SU-DHL-6 (cell line): Measurements from ENCODE around the gene DNAL1.
"Not testable (repeated sequence)": the region's sequence is repeated elsewhere in the genome, so short reads cannot be mapped to it uniquely, and the experiment has no call there.

Experiments used
- H2AFZ ChIP-seq: fragments of 200-600 bp; sonication (generic); 2 replicates; pipeline ENCODE4 v1.6.1; 2014; ENCODE audit warnings: low read depth, mild to moderate bottlenecking, moderate library complexity, mixed read lengths, antibody characterized with exemption, low read length; ENCODE audit not compliant: severe bottlenecking
- H3F3A ChIP-seq: fragments of 200-600 bp; shearing (Covaris generic); 2 replicates; pipeline ENCODE4 v1.6.0; 2016; ENCODE audit warnings: antibody characterized with exemption, mild to moderate bottlenecking; ENCODE audit not compliant: insufficient read depth
- H3K27ac ChIP-seq: fragments of 200-600 bp; sonication (generic); 2 replicates; pipeline ENCODE4 v1.5.1; 2016; ENCODE audit warnings: low read depth, mild to moderate bottlenecking, low read length, moderate library complexity, mixed read lengths
- H3K27me3 ChIP-seq: fragments of 200-600 bp; sonication (generic), shearing (Covaris generic); 2 replicates; pipeline ENCODE4 v1.6.0; 2014; ENCODE audit warnings: mild to moderate bottlenecking, low read length
- H3K36me3 ChIP-seq: fragments of 200-600 bp; sonication (generic); 2 replicates; pipeline ENCODE4 v1.6.1; 2014; ENCODE audit warnings: mild to moderate bottlenecking, low read length, mixed read lengths
- H3K4me2 ChIP-seq: fragments of 300-600, 200-600 bp; shearing (Covaris generic), sonication (generic); 2 replicates; pipeline ENCODE4 v1.6.0; 2014; ENCODE audit warnings: low read length, low read depth, mild to moderate bottlenecking; ENCODE audit not compliant: poor library complexity, severe bottlenecking
- H3K4me3 ChIP-seq: fragments of 200-600 bp; sonication (generic); 2 replicates; pipeline ENCODE4 v1.5.1; 2014; ENCODE audit warnings: antibody characterized with exemption, low read length, mild to moderate bottlenecking, mixed read lengths; ENCODE audit not compliant: insufficient read depth, poor library complexity, severe bottlenecking
- H3K79me2 ChIP-seq: fragments of 200-600 bp; sonication (generic); 2 replicates; pipeline ENCODE4 v1.6.1; 2014; ENCODE audit warnings: mild to moderate bottlenecking, low read length, moderate library complexity; ENCODE audit not compliant: insufficient read depth
- H3K9ac ChIP-seq: fragments of 200-600 bp; sonication (generic); 2 replicates; pipeline ENCODE4 v1.7.0; 2014; ENCODE audit warnings: mild to moderate bottlenecking, low read length
- H3K9me2 ChIP-seq: fragments of 200-600 bp; sonication (generic); replicated peaks from 2 replicates; pipeline ENCODE4 v1.6.1; 2014; ENCODE audit warnings: low read length; ENCODE audit not compliant: insufficient read depth
- H3K9me3 ChIP-seq: fragments of 200-600 bp; sonication (generic); 2 replicates; pipeline ENCODE4 v1.6.1; 2014; ENCODE audit warnings: low read length, mixed read lengths; ENCODE audit not compliant: insufficient read depth
- H4K20me1 ChIP-seq: fragments of 200-600 bp; sonication (generic); 2 replicates; pipeline ENCODE4 v1.6.1; 2014; ENCODE audit warnings: low read depth, mild to moderate bottlenecking, antibody characterized with exemption, low read length, moderate library complexity, mixed read lengths
- EZH2phosphoT487 ChIP-seq: fragments of 200-600 bp; sonication (generic), shearing (Covaris generic); conservative IDR thresholded peaks from 2 replicates; pipeline ENCODE4 v1.6.1; 2018; ENCODE audit warnings: mild to moderate bottlenecking, antibody characterized with exemption, low read length, moderate library complexity, mixed read lengths
- TF ChIP-seq, protein P1 (sequence below): fragments of 200-600 bp; sonication (generic); IDR thresholded peaks from one replicate; pipeline ENCODE4 v1.5.1; 2017; ENCODE audit warnings: antibody characterized with exemption, mild to moderate bottlenecking, low read length, moderate library complexity; ENCODE audit not compliant: insufficient read depth, poor library complexity, severe bottlenecking

The DNAL1 gene

DNA sequence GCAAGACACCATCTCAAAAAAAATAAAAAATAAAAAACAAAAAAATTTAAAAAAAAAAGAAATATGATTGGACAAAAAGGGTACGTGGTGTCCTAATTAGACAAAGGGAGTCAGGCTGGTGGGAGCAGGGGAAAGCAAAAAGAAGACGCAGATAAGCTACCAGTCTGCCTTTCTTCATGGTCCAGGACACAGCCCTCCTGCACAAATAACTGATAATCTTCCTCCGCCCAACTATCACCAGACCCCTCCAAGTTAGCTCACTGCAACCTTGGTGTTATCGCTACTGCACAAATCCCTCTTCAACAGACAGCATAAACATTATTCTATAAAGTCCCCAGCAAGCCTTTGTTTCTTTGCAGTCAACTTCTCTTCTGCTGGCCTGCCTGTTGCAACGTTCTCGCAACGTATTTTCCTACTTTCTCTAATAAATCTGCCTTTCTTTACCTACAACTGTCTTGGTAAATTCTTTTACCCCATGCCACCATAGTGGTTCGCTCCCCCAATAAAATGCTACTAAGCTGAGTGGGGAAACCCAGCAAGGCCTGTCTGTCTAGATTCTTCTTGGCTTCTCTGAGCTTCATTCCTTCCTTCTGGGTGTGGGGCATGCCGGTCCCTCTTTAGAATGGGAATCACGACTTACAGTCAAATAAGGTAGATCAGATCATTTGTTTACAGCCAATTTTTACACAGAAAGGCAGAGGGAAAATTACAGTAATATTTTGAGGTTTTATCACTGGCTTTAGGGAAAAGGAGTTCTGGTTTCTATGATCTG, 14.6 kb upstream of the DNAL1 start:
- Histone ChIP-seq H3K79me2 (no peaks in the 10 kb centered on the region), H2AFZ (no peak overlapping the region), H4K20me1 (no peaks in the 10 kb centered on the region), H3K27me3 (no peaks in the 10 kb centered on the region), H3K27ac (no peak overlapping the region), H3F3A (no peaks in the 10 kb centered on the region), H3K9ac (no peak overlapping the region), H3K36me3 (no peaks in the 10 kb centered on the region), H3K9me3 (no peaks in the 10 kb centered on the region), H3K9me2 (no peaks in the 10 kb centered on the region), H3K4me3 (no peak overlapping the region), H3K4me2 (no peak overlapping the region)
- TF ChIP-seq, protein P1, sequence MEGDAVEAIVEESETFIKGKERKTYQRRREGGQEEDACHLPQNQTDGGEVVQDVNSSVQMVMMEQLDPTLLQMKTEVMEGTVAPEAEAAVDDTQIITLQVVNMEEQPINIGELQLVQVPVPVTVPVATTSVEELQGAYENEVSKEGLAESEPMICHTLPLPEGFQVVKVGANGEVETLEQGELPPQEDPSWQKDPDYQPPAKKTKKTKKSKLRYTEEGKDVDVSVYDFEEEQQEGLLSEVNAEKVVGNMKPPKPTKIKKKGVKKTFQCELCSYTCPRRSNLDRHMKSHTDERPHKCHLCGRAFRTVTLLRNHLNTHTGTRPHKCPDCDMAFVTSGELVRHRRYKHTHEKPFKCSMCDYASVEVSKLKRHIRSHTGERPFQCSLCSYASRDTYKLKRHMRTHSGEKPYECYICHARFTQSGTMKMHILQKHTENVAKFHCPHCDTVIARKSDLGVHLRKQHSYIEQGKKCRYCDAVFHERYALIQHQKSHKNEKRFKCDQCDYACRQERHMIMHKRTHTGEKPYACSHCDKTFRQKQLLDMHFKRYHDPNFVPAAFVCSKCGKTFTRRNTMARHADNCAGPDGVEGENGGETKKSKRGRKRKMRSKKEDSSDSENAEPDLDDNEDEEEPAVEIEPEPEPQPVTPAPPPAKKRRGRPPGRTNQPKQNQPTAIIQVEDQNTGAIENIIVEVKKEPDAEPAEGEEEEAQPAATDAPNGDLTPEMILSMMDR = no peak
- no peak for TF ChIP-seq EZH2phosphoT487

DNA sequence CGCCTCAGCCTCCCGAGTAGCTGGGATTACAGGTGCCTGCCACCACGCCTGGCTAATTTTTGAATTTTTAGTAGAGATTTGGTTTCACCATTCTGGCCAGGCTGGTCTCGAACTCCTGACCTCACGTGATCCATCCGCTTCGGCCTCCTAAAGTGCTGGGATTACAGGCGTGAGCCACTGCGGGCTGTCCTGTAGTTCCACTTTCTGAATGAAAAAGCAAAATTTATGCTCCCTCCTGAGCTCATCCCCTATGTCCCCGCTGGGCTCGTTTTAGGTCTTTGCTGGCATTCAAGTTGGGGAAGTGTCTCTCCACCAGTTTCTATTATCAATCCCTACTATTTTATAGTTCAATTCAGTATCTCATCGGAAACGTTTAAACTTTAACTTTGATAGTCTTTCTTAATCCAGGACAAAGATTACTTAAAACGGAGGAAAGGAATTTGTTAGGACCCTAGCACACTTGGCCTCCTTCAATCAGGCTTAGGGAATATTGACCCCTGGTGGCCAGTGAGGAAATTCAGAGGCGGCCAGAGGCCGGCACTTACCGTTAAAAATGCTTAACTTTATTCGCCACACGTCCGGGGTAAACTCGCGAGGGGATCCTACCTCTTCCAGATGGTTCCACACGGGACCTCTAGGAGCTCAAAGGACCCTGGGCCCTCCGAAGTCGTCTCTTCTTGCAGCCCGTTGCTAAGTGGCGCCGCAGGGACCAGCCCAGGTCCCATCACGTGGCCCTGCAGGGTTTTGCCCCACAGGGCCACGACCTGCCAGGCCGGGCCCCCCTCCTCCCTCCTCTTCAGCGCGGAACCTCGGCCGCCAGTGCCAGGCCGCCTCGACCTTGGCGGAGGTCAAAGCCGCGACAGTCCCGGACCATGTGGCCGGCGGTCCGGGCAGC, 11.4 kb upstream of the DNAL1 start:
- H3K79me2 ChIP-seq = no peaks in the 10 kb centered on the region
- peak overlapping the region; percentile 88 for H2AFZ ChIP-seq
- peak overlapping the region; percentile 56 for H3K4me2 ChIP-seq
- H3F3A ChIP-seq = no peaks in the 10 kb centered on the region
- H3K4me3 ChIP-seq = no peak overlapping the region
- no peaks in the 10 kb centered on the region for H3K36me3 ChIP-seq
- H3K9me2 ChIP-seq = no peaks in the 10 kb centered on the region
- no peaks in the 10 kb centered on the region for H3K9me3 ChIP-seq
- no peak overlapping the region for H3K27ac ChIP-seq
- no peaks in the 10 kb centered on the region for H4K20me1 ChIP-seq
- H3K27me3 ChIP-seq = no peaks in the 10 kb centered on the region
- peak overlapping the region; percentile 35 for H3K9ac ChIP-seq
- TF ChIP-seq, protein P1 = peak; percentile 65
- TF ChIP-seq EZH2phosphoT487 = no peak

DNA sequence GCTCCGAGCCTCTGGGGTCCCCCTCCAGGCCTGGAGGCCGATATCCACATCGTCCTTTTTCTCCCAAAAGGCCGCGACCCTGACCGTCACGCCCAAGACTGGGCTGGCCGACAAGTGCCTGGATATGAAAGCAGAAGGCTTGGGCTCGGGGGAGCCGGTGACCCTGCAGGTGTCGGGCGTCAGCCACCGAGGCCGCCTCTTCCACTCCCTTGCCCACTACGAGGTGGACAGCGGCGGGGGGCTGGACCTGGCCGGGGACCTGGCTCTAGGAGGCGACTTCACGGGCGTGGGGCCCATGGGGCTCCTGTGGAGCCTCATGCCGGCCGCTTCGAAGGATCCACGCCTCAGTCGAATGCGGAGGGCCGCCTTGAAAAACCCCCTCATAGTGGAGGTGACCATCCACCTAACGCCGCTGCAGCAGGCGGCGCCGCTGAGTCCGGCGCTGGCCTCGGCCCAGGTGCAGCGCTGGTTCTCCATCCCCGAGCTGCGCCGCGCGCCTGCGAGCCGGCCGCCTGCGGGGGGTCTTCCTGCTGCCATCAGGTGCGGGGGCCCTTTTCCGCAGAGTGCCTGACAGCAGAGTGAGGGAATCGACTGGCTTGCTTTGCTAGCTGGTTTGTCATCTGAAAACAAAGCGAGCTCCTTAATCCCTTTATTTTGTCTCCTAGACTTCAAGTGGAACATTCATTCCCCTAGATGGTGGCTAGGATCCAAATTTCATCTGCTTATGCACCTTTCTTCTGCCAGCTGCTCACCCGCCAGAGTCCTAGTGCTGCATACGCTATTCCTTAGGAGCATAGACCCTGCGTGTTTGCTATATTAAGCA, 10.6 kb upstream of the DNAL1 start:
- Histone ChIP-seq H2AFZ (peak overlapping the region; percentile 88), H4K20me1 (no peaks in the 10 kb centered on the region), H3K27ac (no peak overlapping the region), H3K27me3 (no peaks in the 10 kb centered on the region), H3K36me3 (no peaks in the 10 kb centered on the region), H3K4me2 (peak overlapping the region; percentile 56), H3K9ac (peak overlapping the region; percentile 35), H3F3A (no peaks in the 10 kb centered on the region), H3K9me2 (no peaks in the 10 kb centered on the region), H3K4me3 (no peak overlapping the region), H3K79me2 (no peaks in the 10 kb centered on the region), H3K9me3 (no peaks in the 10 kb centered on the region)
- TF ChIP-seq EZH2phosphoT487 = 0 out of 2 replicates have a peak, but pooled peaks have one; percentile 90
- TF ChIP-seq, protein P1 = no peak

GRCh38 chr14:73636355-73636754, 8.4 kb upstream of the DNAL1 start:
- H3F3A ChIP-seq, H3K9ac ChIP-seq, H3K9me3 ChIP-seq, H3K27ac ChIP-seq, H3K27me3 ChIP-seq, H3K36me3 ChIP-seq, H3K4me3 ChIP-seq, H2AFZ ChIP-seq, H3K79me2 ChIP-seq, H4K20me1 ChIP-seq, H3K9me2 ChIP-seq, H3K4me2 ChIP-seq: not testable (repeated sequence)
